MCF 10A (cell line): ENCODE data around the gene FANCI. TPM values are rescaled to one million over a fixed set of nuclear protein-coding genes. Genes with fewer than 3 reads are reported as not detected.

Experiments
- BruUV-seq: library from RNA; stranded (reverse); fragments of 400-500 nt; replicated peaks from 2 replicates; lab custom pipeline; 2021; lab: Mats Ljungman, UMichigan
- CTCF ChIA-PET: fragments of 300-600 bp; sonication (Branson Sonifier 250); formaldehyde crosslinking; extraction: SDS; loops from one replicate; lab custom pipeline; 2021; ENCODE audit warnings: antibody characterized with exemption, inconsistent platforms; lab: Yijun Ruan, JAX
- POLR2A ChIA-PET: fragments of 300-600, 350-650 bp; sonication (Branson Sonifier 250); formaldehyde crosslinking; extraction: SDS; loops from one replicate; lab custom pipeline; 2020; ENCODE audit warnings: antibody characterized with exemption, inconsistent platforms; lab: Yijun Ruan, JAX
- DNase-seq: peaks from one replicate; pipeline ENCODE4 v3.0.0-alpha.2; 2018; ENCODE audit not compliant: unreplicated experiment
- H3K27ac Mint-ChIP-seq: one replicate; pipeline ENCODE4 v1.8.0; 2022; ENCODE audit warnings: mild to moderate bottlenecking, low read depth, mixed read lengths; ENCODE audit not compliant: unreplicated experiment
- H3K27me3 Mint-ChIP-seq: one replicate; pipeline ENCODE4 v1.8.0; 2022; ENCODE audit warnings: mixed read lengths; ENCODE audit not compliant: insufficient read depth, unreplicated experiment
- H3K36me3 Mint-ChIP-seq: one replicate; pipeline ENCODE4 v1.8.0; 2022; ENCODE audit warnings: mild to moderate bottlenecking, moderate library complexity, mixed read lengths; ENCODE audit not compliant: insufficient read depth, unreplicated experiment
- H3K4me1 Mint-ChIP-seq: one replicate; pipeline ENCODE4 v1.8.0; 2022; ENCODE audit warnings: mixed read lengths; ENCODE audit not compliant: insufficient read depth, unreplicated experiment
- H3K4me3 Mint-ChIP-seq: one replicate; pipeline ENCODE4 v1.8.0; 2022; ENCODE audit warnings: mild to moderate bottlenecking, moderate library complexity, mixed read lengths; ENCODE audit not compliant: unreplicated experiment
- H3K9me3 Mint-ChIP-seq: one replicate; pipeline ENCODE4 v1.8.0; 2022; ENCODE audit warnings: mixed read lengths; ENCODE audit not compliant: unreplicated experiment
- CTCF ChIP-seq: fragments of 200-600 bp; IDR thresholded peaks from one replicate; pipeline ENCODE4 v1.8.0; 2022; ENCODE audit warnings: antibody characterized with exemption, mild to moderate bottlenecking; ENCODE audit not compliant: unreplicated experiment
- intact Hi-C: fragments of 100-400 bp; cut with micrococcal nuclease; formaldehyde crosslinking; loops from 2 replicates; pipeline ENCODE4 v1.14.1; 2022
- total RNA-seq: library from RNA; stranded (reverse); gene quantifications from 2 replicates; pipeline ENCODE4 v1.2.3, GENCODE V29; 2022

Gene FANCI
- total RNA-seq, 1 experiment from 2014 or later, result 34.0 TPM

DNA sequence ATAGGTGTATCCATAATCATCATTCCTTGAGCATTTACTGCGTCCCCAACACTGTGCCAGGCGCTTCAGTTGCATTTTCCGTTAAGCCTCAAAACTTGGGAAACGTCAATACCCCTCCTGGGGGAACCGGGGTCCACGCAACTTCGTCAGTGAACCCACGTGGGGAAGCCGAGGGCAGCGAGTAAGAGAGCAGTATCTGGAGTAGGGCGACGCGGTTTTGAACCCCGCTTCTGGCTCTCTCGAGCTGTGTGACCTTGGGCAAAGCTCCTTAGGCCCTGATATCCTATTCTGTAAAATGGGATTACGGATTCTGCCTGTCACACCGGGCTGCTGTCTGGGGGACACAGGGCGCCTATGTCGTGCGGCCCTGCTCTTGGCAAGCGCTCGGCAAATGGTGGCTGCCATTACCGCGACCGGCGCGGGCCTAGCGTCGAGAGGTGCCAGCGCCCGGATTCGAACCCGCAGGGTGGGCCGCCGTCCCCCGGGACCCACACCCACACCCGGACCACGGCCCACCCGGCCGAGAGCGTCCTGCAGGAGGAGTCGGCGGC lies 90.3 kb downstream of the FANCI start:
- intact Hi-C loops, result no loop called here
- no TSS peak for BruUV-seq
- peak overlapping the region; percentile 76 for H3K4me3 Mint-ChIP-seq
- ChIA-PET CTCF (interaction anchor here (0.7 to 17.1 kb wide), 2 partner anchors 24 to 283 kb away, joined by 3 to 144 read pairs; no protein-coding TSS in a partner anchor), POLR2A (interaction anchor here (0.6 to 1.1 kb wide), 7 partner anchors 10 to 160 kb away, joined by 3 to 5 read pairs (median 3); no protein-coding TSS in a partner anchor)
- DNase-seq, result no peak
- H3K27ac Mint-ChIP-seq, result peak overlapping the region; percentile 68
- H3K9me3 Mint-ChIP-seq, result no peaks in the 10 kb centered on the region
- H3K27me3 Mint-ChIP-seq, result no peaks in the 10 kb centered on the region
- TF ChIP-seq CTCF, result no peak
- H3K36me3 Mint-ChIP-seq, result peaks cover 50% of the 10 kb centered on the region
- H3K4me1 Mint-ChIP-seq, result peaks cover 22% of the 10 kb centered on the region

GRCh38 chr15:89334510-89335297 lies 90.9 kb downstream of the FANCI start, which contains the start of gene POLG:
POLG (minus strand) TSS chr15:89334824; CDS start chr15:89333754, 1,070 bp downstream.
- TF ChIP-seq CTCF, result no peak
- peak; percentile 99 for DNase-seq
- intact Hi-C loops, result no loop called here
- ChIA-PET POLR2A (interaction anchor here (0.6 to 1.3 kb wide), 9 partner anchors 10 to 243 kb away, joined by 3 to 5 read pairs (median 3); partner anchors contain the start of gene TICRR), CTCF (interaction anchor here (0.6 to 17.1 kb wide), 3 partner anchors 10 to 386 kb away, joined by 3 to 144 read pairs (median 4); no protein-coding TSS in a partner anchor)
- H3K27me3 Mint-ChIP-seq, result no peaks in the 10 kb centered on the region
- H3K27ac Mint-ChIP-seq, result peak within 1 kb of the TSS; percentile 68
- H3K4me1 Mint-ChIP-seq, result peaks cover 22% of the 10 kb centered on the region
- peaks cover 50% of the 10 kb centered on the region for H3K36me3 Mint-ChIP-seq
- peak within 1 kb of the TSS; percentile 76 for H3K4me3 Mint-ChIP-seq
- no peaks in the 10 kb centered on the region for H3K9me3 Mint-ChIP-seq
- BruUV-seq, result no TSS peak

- peak overlapping the region; percentile 68 for H3K27ac Mint-ChIP-seq
Measured at GRCh38 chr15:89335298-89336041, 91.7 kb downstream of the FANCI start.

More at GRCh38 chr15:89335298-89336041, 91.7 kb downstream of the FANCI start:
- POLR2A ChIA-PET, result interaction anchor here (0.7 to 1.3 kb wide), 8 partner anchors 11 to 244 kb away, joined by 3 to 5 read pairs (median 3); partner anchors contain the start of gene TICRR
- TF ChIP-seq CTCF, result no peak
- DNase-seq, result no peak
- intact Hi-C loops, result no loop called here
- Mint-ChIP-seq H3K4me1 (peaks cover 19% of the 10 kb centered on the region), H3K36me3 (peaks cover 44% of the 10 kb centered on the region), H3K27me3 (no peaks in the 10 kb centered on the region), H3K9me3 (no peaks in the 10 kb centered on the region), H3K4me3 (peak overlapping the region; percentile 76)
- BruUV-seq, result TSS peak; percentile 100
- CTCF ChIA-PET, result interaction anchor here (0.6 to 17.1 kb wide), 3 partner anchors 9 to 386 kb away, joined by 3 to 144 read pairs (median 4); no protein-coding TSS in a partner anchor
